Measurements from ENCODE around the gene EIF4ENIF1. TPM values are rescaled to one million over a fixed set of nuclear protein-coding genes. Genes with fewer than 3 reads are reported as not detected.

Gene EIF4ENIF1
- total RNA-seq, 4 donors from 2014 or later, result 23.8 to 51.4 (median 25.0) TPM

DNA sequence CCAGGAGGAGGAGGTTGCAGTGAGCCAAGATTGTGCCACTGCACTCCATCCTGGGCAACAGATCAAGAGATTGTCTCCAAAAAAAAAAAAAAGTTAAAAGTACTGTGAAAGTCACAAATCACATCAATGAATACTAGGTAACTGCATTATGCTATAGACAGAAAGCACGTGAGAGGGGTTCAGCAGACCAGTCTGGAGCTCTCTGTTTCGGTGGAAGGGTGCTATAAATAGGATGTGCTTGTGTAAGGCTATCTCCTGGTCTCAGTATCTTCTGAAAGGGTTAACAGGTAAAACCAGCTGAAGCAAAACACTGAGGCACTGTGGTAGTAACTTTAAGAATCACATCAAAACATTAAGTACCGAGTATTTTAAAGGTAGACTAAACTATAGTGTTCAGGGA is 43.4 kb downstream of the EIF4ENIF1 start:
- intact Hi-C loops (cut with DNase I), result no loop called here
- Histone ChIP-seq H3K4me1 (peaks cover 0 to 7% (median 2%) of the 10 kb centered on the region in 4 donors), H3K9me3 (no peaks in the 10 kb centered on the region), H3K27ac (replicated peaks in 1 of 4) (no peak overlapping the region), H3K36me3 (peaks cover 35 to 90% (median 55%) of the 10 kb centered on the region in 4 donors), H3K4me3 (no peak overlapping the region), H3K27me3 (no peaks in the 10 kb centered on the region)
- DNase-seq (ENCODE audit: extremely low spot score), result no peak
- 71% methylated on average over 3 of the region's 3 CpGs for WGBS
- no peak for TF ChIP-seq EP300 (IDR thresholded peaks at IDR 0.05)
- TF ChIP-seq POLR2A (IDR thresholded peaks at IDR 0.05; ENCODE audit: low read depth), result no peak
- no peak for TF ChIP-seq POLR2AphosphoS5 (IDR thresholded peaks at IDR 0.05)
- TF ChIP-seq, protein P1, sequence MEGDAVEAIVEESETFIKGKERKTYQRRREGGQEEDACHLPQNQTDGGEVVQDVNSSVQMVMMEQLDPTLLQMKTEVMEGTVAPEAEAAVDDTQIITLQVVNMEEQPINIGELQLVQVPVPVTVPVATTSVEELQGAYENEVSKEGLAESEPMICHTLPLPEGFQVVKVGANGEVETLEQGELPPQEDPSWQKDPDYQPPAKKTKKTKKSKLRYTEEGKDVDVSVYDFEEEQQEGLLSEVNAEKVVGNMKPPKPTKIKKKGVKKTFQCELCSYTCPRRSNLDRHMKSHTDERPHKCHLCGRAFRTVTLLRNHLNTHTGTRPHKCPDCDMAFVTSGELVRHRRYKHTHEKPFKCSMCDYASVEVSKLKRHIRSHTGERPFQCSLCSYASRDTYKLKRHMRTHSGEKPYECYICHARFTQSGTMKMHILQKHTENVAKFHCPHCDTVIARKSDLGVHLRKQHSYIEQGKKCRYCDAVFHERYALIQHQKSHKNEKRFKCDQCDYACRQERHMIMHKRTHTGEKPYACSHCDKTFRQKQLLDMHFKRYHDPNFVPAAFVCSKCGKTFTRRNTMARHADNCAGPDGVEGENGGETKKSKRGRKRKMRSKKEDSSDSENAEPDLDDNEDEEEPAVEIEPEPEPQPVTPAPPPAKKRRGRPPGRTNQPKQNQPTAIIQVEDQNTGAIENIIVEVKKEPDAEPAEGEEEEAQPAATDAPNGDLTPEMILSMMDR (IDR thresholded peaks at IDR 0.05), result no peak

DNA sequence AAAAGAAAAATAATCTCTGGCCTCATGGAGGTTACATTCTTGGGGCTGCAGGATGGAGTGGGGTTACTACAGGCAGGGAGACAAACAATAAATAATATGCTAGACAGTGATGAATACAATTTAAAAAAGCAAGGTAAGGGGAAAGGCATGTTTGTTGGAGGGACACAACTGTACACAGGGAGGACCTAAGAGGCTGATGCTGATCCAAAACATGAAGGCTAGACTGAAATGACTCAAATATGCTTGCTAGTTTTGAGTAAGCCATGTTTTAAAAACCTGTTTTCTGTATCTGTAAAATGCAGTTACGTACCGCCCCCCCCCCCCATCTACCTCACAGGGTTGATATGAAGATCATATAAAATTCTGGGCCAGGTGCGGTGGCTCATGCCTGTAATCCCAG is 44.0 kb downstream of the EIF4ENIF1 start:
- Histone ChIP-seq H3K4me1 (peaks cover 0 to 7% (median 2%) of the 10 kb centered on the region in 4 donors), H3K27ac (replicated peaks in 1 of 4) (no peak overlapping the region), H3K4me3 (no peak overlapping the region), H3K9me3 (no peaks in the 10 kb centered on the region), H3K36me3 (peaks cover 41 to 95% (median 60%) of the 10 kb centered on the region in 4 donors), H3K27me3 (no peaks in the 10 kb centered on the region)
- TF ChIP-seq EP300 (IDR thresholded peaks at IDR 0.05) (no peak), POLR2AphosphoS5 (IDR thresholded peaks at IDR 0.05) (no peak), POLR2A (IDR thresholded peaks at IDR 0.05; ENCODE audit: low read depth) (no peak)
- TF ChIP-seq, protein P1 (IDR thresholded peaks at IDR 0.05), result no peak
- intact Hi-C loops (cut with DNase I), result no loop called here
- DNase-seq (ENCODE audit: extremely low spot score), result no peak
- 95% methylated on average over 3 of the region's 3 CpGs for WGBS

DNA sequence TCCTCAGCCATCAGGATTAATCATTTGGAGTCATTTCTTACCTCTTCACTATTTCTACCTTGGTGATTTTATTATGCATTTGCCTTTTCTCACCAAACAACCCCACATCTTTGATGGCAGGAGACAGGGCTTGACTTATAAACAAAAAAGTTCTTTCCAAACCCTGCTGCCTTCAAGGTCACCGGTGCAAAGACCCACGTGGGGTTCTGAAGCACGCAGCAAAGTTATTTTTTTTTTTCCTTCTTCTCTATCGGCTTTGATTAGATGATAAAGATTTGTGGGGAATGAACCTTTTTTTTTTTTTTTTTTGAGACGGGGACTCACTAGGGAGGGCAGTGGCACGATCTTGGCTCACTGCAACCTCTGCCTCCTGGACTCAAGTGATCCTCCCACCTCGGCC is 46.1 kb downstream of the EIF4ENIF1 start:
- DNase-seq (ENCODE audit: extremely low spot score), result no peak
- Histone ChIP-seq H3K27ac (replicated peaks in 1 of 4) (no peak overlapping the region), H3K27me3 (no peaks in the 10 kb centered on the region), H3K4me3 (no peak overlapping the region), H3K36me3 (peaks cover 57 to 100% (median 78%) of the 10 kb centered on the region in 4 donors), H3K9me3 (no peaks in the 10 kb centered on the region), H3K4me1 (peaks cover 0 to 4% (median 0%) of the 10 kb centered on the region in 4 donors)
- intact Hi-C loops (cut with DNase I), result no loop called here
- WGBS, result 90% methylated on average over 7 of the region's 7 CpGs
- TF ChIP-seq, protein P1 (IDR thresholded peaks at IDR 0.05), result no peak
- TF ChIP-seq EP300 (IDR thresholded peaks at IDR 0.05) (no peak), POLR2AphosphoS5 (IDR thresholded peaks at IDR 0.05) (no peak), POLR2A (IDR thresholded peaks at IDR 0.05; ENCODE audit: low read depth) (no peak)

DNA sequence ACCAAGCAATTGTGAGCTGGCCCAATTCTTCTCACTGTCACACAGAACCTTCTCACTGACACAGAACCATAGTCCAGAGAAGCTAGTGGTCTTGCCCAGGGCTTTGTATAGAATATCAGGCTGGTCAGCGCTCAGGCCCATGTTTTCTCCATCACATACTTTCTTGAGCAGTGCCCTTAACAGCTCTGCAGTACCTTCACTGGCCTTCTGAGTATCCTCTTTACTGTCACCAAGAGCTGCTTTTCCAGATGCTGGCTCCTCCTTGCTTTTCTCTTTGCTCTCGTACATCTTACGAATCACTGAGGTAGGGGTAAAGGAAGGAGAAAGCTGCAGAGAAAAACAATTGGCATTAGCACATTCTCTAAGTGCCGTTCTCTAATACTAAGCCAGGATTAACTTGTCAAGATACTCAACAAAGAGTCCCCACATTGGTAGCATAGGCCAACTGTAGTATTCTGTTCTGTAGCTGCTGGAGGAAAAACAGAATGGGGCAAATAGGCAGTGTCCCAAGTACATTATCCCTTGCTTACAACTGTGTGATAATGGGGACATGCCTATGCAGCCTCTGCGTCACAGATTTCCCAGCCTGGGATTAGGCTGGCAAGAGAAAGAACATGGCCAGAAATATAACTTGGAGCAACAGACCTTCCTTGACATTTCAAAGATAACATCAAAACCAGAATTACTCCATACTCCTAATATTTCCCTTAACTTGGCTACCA is 46.7 kb downstream of the EIF4ENIF1 start:
- H3K4me1 ChIP-seq, result peaks cover 0 to 4% (median 0%) of the 10 kb centered on the region in 4 donors
- no peak for DNase-seq (ENCODE audit: extremely low spot score)
- H3K27ac ChIP-seq (replicated peaks in 1 of 4), result no peak overlapping the region
- H3K27me3 ChIP-seq, result no peaks in the 10 kb centered on the region
- intact Hi-C loops (cut with DNase I), result no loop called here
- H3K9me3 ChIP-seq, result no peaks in the 10 kb centered on the region
- WGBS, result 93% methylated on average over 5 of the region's 5 CpGs
- peaks cover 57 to 100% (median 83%) of the 10 kb centered on the region in 4 donors for H3K36me3 ChIP-seq
- no peak overlapping the region for H3K4me3 ChIP-seq
- TF ChIP-seq EP300 (IDR thresholded peaks at IDR 0.05) (no peak), POLR2AphosphoS5 (IDR thresholded peaks at IDR 0.05) (no peak), POLR2A (IDR thresholded peaks at IDR 0.05; ENCODE audit: low read depth) (no peak)
- TF ChIP-seq, protein P1 (IDR thresholded peaks at IDR 0.05), result no peak
